Activated naive CD4-positive, alpha-beta T cell treated with anti-CD3 and anti-CD28 coated beads, Interleukin-2, amount 50 U/mL, for 16 hours (primary cell): ENCODE results near the gene ZDHHC5.

Experiments
- DNase-seq: peaks from one replicate; pipeline ENCODE4 v3.0.0-alpha.2; 2020

ZDHHC5 gene, protein sequence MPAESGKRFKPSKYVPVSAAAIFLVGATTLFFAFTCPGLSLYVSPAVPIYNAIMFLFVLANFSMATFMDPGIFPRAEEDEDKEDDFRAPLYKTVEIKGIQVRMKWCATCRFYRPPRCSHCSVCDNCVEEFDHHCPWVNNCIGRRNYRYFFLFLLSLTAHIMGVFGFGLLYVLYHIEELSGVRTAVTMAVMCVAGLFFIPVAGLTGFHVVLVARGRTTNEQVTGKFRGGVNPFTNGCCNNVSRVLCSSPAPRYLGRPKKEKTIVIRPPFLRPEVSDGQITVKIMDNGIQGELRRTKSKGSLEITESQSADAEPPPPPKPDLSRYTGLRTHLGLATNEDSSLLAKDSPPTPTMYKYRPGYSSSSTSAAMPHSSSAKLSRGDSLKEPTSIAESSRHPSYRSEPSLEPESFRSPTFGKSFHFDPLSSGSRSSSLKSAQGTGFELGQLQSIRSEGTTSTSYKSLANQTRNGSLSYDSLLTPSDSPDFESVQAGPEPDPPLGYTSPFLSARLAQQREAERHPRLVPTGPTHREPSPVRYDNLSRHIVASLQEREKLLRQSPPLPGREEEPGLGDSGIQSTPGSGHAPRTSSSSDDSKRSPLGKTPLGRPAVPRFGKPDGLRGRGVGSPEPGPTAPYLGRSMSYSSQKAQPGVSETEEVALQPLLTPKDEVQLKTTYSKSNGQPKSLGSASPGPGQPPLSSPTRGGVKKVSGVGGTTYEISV

DNA sequence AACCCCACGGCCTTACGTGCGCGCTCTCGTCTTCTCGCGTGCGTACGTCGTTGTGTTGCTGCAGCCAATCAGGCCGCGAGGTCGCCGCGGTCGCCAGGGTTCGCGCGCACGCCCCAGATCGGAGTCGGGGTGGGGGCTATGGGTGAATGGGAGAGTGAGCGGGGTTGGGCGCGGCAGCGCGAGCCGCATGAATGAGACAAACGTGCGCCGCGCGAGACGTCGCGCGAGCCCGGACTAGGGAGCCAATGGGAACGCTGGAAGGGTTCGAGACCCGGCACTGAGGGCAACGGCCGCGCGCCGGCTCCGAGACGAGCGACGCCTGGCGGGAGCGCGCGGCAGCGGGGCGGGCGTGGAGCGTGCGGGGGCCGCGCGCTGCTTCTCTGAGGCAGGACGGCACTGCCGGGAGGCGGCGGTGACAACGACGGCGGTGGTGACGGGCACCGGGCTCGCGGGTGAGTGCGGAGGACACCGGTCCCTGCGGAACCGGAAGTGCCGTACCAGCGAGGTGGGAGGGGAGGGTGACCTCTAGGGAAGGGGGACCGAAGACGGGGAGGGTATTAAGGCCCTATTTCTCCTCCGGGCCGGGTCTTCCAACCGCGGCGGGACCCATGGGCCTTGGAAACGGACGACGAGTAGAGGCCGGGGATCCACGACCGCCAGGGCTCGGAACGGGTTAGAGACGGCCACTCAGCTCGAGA is at the start of gene ZDHHC5:
ZDHHC5 (plus strand) TSS at position 379 of the 698 bp plus-strand sequence. CDS start 4,977 bp downstream, outside the sequence.
- DNase-seq = peak; percentile 99

GRCh38 chr11:57618438-57618837 is 49.5 kb upstream of the ZDHHC5 start:
- no peak for DNase-seq

- DNase-seq = no peak
Measured at GRCh38 chr11:57619331-57619730, 48.6 kb upstream of the ZDHHC5 start.

- DNase-seq = no peak
Measured at GRCh38 chr11:57620467-57620866, 47.4 kb upstream of the ZDHHC5 start.

DNA sequence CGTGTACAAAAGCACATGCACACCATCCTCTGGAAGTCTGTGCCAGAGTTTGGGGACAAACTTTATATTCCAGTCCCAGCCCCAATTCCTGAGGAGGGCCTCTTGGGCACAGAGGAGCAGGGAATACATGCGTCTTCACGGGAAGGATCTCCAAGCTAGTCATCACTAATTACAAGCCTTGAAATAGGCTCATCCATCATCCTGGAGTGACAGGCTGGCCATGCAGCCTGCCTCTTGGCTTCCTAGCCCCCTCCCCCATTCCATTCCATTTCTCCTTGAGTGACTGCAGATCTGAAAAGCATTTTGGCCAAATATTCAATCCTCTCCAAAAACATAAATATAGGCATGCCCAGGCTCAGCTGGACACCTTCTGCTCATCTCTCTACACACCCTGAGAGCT is 45.7 kb upstream of the ZDHHC5 start:
- DNase-seq = no peak

DNA sequence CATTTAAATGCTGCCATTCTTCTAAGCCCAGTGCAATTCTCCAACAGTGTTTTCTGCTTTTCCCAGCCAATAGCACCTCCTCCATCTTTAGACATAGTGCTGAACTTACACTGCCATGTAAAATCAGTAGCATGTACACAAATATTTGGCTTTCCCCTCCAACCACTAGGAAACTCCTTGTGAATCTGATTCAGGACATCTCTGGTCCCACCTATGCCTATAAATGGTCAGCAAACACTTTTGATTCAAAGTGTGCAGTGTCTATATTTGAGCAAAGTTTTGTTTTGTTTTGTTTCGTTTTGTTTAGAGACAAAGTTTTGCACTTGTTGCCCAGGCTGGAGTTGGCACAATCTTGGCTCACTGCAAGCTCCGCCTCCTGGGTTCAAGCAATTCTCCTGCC is 43.0 kb upstream of the ZDHHC5 start:
- no peak for DNase-seq

DNA sequence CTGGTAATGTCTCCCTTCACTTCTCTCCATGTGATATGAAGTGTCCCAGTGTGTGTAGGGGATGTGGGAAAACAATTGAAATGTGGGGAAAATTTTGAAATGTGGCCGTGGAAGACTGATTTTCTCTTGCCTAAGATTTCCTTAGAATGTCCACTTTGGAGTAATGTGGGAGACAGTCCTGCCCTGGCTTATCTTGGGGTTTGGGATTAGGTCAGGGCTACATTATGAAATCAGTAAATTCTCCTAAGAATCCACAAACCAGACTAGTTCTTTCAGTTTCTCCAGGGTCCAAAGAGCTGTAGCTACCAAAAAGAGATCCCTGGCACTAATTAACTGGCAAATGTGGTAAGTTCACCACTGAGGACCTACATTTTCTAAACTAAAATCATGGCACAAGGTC is 41.0 kb upstream of the ZDHHC5 start:
- no peak for DNase-seq

DNA sequence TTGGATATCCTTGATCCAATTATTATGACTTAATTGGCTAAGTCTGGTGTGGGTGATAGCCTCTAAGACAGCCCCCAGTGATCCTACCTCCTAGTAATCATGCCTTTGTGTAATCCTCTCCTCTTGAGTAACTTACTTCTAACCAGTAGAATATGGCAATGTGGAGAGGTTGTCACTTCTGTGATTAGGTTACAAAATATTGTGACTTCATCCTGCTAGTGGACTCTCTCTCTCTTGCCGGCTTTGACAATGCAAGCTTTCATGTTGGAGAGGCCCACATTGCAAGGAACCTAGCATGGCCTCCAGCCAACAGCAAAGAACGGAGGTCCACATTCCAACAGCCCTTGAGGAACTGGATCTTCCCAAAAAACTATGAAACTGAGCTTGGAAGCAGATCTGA is 37.7 kb upstream of the ZDHHC5 start:
- DNase-seq = no peak

GRCh38 chr11:57632116-57632515 is 35.8 kb upstream of the ZDHHC5 start:
- DNase-seq = no peak

GRCh38 chr11:57633394-57634070 is 34.4 kb upstream of the ZDHHC5 start:
- DNase-seq = no peak

DNA sequence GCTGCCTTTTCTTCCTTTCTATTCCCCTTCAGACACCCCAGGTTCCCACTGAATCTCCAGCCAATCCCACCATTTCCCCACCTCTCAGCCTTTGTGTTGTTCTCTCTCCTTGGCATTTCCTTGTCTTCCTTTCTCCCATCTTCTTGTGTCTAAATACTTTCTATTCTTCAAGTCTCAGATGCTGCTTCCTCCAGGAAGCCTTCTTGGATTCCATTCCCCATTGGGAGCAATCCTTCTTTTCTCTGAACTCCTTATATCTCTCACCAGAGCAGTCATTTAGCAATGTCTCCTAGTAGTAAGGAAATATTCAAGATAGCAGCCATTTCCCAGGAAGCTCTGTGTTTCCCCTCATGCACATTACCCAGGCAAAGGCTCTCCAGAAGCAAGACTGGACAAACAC is 33.6 kb upstream of the ZDHHC5 start:
- DNase-seq = no peak

GRCh38 chr11:57635246-57635645 is 32.7 kb upstream of the ZDHHC5 start:
- no peak for DNase-seq

GRCh38 chr11:57637626-57638004 is 30.3 kb upstream of the ZDHHC5 start:
- no peak for DNase-seq

DNA sequence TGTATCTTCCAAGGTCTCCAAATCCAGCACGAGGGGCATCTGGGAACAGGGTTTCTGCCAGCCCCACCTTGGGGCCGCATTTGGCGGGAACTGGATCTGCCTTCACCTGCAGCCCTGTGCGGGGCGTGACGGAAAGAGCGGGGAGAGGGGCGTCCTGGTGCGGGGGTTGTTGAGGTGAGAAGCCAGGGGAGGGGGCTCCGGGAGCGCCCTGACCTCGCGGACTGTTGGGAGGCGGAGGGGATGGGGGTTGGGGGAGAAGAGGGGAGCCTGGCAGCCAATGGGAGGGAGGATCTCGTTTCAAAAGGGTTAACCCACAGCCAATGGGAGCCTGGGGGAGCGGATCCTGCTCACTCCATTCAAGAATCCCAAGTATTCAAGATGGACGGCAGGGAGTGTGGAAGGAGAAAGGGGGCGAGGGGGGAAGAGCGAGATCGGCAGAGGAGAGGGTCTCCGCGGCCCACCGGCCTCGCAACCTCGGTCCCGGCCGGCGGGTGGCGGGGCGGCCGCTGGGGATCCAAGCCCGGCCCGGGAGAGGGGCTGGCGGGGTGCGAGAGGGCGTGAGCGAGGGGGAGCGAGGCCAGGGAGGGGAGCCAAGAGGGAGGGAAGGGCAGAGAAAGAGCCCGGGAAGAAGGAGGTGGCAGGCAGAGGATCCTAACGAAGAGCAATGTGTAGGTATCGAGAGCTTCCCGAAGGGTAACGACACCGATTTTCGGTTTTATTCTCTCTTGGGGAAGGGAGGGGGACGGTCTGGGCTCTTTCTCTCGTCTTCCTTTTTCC is 29.7 kb upstream of the ZDHHC5 start:
- DNase-seq = no peak

GRCh38 chr11:57638811-57639320 is 29.0 kb upstream of the ZDHHC5 start:
- DNase-seq = no peak

DNA sequence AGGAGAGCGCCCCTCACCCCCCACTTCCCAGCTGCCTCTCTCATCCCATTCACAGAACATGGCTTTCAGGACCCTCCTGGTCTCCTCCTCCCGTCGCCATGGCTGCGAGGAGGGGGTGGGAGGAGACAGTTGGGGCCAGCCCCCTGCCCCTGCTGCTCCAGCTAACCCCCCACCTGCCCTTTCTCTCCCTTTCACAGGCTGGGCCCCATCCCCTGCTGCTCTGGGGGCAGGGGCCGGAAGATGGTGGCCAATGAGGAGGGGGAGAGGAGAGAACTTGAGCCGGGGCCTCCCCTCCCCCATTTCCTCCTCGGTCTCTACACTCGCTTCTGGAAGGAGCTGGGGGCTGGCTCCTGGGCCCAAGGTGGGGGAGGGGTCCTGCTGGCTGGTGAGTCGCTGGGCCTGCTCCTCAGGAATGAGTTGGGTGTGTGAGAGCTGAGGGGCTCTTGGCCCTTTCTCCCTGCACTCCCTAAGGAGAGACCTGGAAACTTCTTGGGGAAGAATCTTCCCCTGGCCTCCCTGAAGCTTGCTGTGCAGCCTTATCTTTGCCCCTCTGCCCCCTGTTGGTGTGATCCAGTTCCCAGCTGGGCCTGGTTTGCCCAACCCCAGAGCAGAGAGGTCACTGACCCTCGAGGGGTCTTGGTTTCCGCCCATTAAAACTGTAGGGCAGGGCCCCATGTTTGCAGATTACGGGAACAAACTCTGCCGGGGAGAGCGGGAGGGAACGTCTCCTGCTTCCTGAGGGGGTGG is 28.4 kb upstream of the ZDHHC5 start:
- peak; percentile 16 for DNase-seq

GRCh38 chr11:57640068-57640800 is 27.7 kb upstream of the ZDHHC5 start:
- no peak for DNase-seq

GRCh38 chr11:57641011-57641807 is 26.7 kb upstream of the ZDHHC5 start:
- DNase-seq = no peak

- no peak for DNase-seq
Measured at GRCh38 chr11:57643802-57644201, 24.1 kb upstream of the ZDHHC5 start.
